Stimulated activated CD8-positive, alpha-beta memory T cell treated with anti-CD3 and anti-CD28 coated beads, Interleukin-7, amount 100 ng/mL, for 1 hour (primary cell): ENCODE data around the gene GRIK1.

Experiments used
- DNase-seq, 2 donors: peaks; one replicate each; pipeline ENCODE4 v3.0.0-alpha.2; 2020; ENCODE audit warnings: low read depth in 2 of 2

GRIK1 gene

DNA sequence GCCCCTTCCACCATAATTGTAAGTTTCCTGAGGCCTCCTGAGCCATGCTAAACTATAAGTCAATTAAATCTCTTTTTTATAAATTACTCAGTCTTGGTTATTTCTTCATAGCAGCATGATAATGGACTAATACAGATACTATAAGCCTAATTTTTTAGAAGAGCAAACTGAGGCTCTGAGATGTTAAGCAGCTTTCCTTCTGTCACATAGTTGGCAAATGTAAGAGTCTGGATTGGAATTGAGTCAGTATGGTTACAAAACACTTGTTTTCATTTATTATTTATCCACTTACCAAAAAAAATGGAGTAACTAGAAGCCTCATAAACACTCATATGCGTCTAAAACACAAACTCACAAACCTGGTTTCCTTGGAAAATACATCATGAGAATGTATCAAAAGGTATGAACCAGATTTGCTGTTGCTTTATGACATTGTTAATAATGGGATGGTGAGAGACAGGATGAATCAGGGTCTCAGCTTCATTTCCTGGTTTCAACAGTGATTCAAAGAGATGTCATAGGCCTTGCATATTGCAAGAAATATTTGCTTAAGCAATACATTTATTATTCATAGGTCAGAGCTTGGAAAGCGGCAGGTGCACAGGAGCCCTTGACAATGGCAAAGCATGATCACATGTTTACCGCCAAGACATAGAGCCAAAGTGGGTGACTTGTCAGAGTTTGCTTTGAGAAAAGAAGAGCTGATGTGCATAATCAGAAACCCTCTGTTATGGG, 221.5 kb downstream of the GRIK1 start:
- DNase-seq, result no peak

DNA sequence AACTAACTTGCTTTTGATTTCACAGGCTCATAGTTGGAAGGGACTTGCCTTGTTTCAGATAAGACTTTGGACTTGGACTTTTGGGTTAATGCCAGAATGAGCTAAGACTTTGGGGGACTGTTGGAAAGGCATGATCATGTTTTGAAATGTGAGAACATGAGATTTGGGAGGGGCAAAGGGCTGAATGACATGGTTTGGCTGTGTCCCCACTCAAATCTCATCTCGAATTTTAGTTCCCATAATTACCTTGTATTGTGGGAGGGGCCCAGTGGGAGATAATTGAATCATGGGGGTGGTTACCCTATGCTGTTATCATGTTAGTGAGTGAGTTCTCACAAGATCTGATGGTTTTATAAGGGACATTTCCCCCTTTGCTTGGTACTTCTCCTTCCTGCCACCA, 222.1 kb downstream of the GRIK1 start:
- DNase-seq, result no peak

DNA sequence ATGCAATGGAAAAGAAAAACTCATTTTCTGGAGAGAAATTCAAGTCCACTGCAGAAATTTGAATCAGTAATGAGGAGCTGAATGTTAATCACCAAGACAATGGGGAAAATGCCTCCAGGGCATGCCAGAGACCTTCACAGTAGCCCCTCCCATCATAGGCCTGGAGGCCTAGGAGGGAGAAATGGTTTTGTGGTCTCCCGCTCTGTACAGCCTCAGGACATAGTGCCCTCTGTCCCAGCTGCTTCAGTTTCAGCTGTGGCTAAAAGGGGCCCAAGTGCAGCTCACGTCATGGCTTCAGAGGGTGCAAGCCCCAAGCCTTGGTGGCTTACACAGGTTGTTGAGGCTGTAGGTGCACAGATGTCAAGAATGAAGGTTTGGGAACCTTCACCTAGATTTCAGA, 223.0 kb downstream of the GRIK1 start:
- no peak for DNase-seq

DNA sequence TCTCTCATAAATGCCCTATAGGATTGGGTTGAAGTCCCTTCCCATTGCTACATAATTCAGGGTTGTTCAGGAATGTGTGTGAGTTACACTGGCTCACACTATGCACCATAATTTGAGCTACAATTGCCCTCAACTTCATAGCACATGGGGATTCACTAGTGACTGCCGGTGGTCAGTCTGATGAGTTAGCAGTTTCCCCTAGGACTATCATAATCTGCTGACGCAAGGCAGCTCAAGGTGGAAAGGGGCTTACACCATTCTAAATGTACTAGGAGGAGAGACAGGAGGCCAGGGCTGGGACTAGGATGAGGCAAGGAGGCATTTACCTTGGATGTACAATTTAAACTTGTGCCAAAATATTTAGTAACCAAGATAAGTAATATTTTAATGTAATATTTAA, 224.7 kb downstream of the GRIK1 start:
- no peak for DNase-seq

DNA sequence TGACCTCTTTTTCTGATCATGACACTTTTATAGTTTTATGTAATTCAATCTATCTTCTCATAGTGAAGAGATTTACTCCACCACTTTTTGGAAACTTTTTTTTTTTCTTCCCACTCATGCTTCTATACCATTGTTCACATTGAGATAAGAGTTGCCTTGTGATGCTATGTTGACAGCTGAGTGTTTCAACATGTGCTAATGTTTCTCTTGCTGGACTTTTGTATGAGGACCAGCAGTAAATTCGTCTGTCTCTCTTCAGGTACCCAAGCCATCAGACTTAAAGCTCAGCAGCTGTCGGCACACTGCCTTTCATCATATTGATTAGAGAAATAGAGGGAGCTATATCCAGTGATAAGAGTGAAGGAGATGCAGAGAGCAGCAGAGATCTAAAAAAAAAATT, 227.0 kb downstream of the GRIK1 start:
- DNase-seq, result no peak

DNA sequence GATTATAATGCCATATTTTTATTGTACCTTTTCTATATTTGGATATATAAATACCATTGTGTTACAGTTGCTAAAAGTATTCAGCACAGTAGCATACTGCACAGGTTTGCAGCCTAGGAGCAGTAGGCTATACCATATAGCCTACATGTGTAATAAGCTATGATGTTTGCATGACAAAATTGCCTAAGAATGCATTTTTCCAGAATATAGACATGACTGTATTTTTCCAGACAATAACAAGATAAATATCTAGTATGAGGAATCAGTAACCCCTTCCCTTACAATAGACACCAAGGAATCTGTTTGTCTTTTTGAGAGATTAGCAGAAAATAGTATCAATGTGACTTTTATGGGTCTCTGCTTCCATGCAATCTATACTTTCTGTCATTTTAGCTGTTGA, 228.6 kb downstream of the GRIK1 start:
- no peak for DNase-seq

DNA sequence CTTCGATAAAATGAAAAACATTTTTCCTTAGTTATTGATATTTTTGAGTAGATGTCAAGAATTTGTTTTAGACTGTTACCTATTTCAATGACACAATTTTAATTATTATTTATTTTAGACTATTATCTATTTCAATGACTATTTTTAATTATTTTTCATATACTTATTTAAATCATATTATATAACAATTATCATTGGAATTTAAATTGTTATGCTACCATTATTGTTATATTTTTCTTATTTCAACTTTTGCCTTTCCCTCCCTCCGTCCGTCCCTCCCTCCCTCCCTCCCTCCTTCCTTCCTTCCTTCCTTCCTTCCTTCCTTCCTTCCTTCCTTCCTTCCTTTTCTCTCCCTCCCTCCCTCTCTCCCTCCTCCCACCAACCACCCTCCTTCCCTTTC, 229.3 kb downstream of the GRIK1 start:
- DNase-seq, result no peak

DNA sequence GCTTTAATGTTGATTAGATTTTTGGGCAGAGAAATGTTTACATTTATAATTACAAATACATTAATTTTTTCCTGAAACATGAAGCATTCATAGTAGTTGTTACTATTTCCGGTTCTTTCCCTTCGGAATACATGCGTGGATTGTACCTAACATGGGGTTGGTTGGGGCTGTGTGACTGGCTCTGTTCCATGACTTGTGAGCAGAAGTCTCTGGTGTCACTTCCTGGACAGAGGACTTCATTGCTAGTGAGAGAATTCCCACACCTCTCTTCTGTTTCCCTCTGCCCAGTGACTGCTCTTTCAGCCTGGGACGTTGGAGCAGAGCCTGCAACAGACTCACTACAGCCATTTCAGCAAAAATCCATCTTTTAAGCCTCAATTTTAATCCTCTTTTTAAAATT, 231.4 kb downstream of the GRIK1 start:
- no peak for DNase-seq

DNA sequence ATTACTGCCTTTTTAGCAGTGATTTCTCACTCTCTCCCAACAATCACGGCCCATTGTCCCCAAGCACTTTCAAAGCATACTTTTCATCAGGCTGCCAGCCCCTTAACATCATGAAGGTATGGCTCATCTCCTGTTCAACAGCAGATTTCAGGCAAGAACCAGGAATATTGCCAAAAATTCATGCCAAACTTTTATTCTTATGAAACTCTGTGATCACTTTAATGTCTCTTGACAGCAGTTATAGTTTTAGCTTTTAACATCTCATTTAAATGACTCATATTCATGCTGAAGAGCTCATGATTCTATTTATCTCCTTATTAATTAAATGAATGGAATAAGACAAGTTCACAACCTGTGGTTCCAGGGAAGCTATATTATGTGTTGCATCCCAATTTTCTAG, 235.1 kb downstream of the GRIK1 start:
- DNase-seq, result no peak

DNA sequence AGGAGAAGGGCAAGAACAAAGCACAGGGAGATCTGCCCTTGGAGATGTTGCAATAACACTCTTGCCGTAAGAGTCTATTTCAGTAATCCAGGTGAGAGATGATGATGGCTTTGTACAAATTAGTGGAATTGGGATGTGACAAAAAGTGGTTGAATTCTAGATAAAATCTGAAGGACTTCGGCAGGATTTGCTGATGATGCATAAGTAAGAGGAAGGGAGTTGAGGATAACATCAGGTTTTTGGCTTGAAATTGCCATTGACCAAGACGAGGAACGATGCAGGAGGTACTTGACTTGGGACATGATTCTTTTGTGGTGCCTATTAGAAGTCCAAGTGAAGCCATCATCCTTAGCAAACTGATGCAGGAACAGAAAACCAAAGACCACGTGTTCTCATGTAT, 238.1 kb downstream of the GRIK1 start:
- no peak for DNase-seq

DNA sequence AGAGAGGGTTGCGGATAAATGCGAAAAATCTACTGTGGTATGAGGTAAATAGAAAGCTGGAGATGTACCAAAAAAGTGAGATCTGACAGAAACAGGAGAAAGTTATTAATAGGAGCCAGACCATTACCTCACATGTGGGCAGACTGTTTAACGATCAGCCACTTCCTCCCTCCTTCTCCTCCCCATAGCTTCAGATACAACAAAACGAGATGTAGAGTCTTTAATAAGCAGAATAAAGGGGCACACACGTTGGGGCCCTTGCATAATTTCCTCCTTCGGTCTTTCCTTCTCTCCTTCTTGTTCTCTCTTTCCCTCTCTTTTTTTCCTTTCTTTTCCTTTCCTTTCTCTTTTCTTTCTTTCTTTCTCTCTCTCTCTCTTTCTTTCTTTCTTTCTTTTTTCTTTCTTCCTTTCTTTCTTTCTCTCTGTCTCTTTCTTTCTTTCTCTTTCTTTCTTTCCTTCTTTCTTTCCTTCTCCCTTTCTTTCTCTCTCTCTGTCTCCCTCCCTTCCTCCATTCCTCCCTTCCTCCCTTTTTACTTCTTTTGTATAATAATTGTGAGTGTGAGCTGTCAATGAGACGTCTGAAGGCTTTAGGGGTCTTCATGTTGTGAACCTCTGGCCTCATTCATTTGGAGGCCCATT, 242.1 kb downstream of the GRIK1 start:
- DNase-seq, result no peak

DNA sequence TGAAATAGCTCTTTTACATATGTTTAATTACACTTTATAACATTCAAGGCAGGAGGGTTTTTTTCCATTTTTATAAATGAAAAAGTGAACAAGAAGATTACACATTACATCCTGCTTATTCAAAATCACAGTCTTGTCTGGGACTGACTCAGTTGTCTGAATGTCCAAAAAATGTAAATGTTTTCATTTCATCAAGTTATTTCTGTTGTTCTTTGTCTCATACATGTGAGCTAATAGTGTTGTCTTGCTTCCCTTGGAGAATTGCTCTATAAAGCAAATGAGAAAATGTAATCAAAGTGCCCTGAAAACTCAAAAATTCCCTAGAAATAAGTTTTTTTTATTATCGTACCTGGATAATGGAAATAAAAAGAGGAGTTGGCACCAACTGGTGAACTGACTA, 242.9 kb downstream of the GRIK1 start:
- DNase-seq, result no peak

DNA sequence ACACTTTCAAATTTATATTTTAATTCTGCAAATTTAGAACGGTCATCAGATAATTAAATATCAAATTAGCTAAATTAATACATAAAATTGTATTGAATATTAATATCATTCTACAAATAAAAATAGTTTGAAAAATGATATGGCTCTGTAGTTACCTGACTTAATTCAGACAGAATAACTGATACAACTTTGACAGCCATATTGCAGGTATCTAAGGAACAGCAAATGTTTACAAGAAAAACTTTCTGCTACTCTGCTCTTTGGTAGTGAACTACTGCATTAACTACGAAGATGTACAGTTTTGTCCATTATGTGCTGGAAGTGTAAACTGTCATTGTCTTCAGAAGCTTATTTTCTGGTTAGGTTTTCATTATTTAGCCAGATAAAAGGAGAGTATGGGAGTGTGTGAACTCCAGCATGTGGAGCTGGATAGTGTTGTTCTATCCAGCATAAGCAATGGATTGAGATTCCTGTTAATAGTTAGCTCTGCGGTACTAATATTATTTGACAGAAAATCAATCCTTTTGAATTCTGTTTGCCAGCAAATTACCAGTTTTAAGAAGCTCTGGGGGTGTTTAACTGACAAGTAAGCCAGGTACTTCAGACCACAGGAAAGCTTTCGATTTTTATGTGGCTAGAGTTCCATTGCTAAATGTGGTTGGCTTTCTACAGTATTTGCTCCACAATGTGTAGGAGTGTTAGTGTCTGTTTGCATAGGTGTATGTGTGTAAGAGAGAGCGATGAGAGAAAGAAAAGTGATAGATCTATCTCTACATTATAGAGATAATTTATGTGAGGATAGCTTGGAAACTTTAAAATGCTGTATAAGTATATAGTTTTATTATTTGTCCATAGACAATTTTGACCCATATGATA, 247.9 kb downstream of the GRIK1 start:
- no peak for DNase-seq

DNA sequence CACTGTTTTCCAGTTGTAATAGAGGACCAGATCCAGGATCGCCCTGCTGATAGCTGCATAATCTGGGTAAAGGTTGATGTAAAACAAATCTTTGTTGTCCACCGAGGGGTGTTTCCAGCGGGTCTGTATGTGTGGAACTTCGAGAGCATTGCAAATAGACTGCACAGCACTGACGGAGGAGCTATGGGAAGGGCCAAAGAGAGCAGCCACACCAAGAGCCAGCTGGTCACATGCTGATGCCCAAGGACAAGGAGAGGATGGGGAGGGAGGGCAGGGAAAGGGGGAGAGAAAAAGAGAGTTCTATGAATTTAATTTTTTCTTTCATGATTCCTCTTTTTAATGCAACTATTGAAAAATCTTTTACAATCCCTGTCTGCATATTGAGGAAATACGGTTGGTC, 250.0 kb downstream of the GRIK1 start:
- DNase-seq, result no peak

DNA sequence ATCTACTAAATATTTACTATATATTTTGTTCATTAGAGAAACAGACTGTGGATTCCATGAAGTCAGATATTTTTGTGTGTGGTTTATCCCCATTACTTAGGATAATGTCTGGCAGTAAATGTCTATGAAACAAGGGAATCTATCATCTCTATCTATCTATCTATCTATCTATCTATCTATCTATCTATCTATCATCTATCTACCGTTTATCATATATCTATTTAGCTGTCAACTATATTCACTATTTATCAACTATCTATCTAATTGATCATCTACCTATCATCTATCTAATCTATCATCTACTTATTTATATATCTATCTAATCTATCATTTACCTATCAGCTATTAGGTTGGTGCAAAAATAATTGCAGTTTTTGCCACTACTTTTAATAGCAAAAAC, 255.7 kb downstream of the GRIK1 start:
- no peak for DNase-seq

DNA sequence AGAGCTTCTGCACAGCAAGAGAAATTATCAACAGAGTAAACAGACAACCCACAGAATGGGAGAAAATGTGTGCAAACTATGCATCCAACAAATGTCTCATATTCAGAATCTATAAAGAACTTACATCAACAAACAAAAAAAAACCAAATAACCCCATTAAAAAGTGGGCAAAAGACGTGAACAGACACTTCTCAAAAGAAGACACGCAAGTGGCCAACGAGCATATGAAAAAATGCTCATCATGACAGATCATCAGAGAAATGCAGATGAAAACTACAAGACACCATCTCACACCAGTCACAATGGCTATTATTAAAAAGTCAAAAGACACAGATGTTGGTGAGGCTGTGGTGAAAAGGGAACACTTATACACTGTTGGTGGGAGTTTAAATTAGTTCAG, 257.0 kb downstream of the GRIK1 start:
- no peak for DNase-seq

DNA sequence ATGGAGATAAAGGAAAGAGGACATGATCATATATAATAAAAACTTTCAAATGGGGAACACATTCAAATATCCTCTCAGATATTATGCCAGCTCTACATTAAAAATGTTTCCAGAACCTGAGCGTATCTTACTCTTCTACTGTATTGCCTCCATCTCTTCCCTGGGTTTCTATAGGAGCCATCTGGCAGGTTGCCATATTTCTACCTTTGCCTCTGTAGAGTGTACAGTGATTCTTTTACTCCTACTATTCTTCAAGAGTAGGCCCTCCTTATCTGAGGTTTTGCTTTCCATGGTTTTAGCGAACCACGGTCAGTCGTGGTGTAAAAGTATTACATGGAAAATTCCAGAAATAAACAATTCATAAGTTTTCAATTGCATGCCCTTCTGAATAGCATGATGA, 259.5 kb downstream of the GRIK1 start:
- no peak for DNase-seq

DNA sequence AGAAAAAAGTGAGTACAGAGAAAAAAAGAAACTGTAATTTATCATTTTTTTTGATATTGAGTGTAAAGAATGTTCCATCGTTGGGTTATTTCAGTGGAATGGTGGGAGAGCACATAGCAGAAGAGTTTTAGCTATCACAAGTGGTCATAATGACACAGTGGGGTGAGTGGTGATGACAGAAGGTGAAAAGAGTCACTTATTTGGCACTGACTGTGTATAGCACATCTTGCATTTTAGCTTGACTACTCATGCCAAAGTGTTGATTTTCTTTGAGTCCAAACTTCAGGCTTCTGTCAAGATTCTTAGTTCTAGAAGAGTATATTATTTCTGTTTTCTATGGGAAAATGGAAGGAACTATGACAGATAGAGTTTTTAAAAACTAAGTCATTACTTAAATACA, 261.2 kb downstream of the GRIK1 start:
- DNase-seq, result no peak

DNA sequence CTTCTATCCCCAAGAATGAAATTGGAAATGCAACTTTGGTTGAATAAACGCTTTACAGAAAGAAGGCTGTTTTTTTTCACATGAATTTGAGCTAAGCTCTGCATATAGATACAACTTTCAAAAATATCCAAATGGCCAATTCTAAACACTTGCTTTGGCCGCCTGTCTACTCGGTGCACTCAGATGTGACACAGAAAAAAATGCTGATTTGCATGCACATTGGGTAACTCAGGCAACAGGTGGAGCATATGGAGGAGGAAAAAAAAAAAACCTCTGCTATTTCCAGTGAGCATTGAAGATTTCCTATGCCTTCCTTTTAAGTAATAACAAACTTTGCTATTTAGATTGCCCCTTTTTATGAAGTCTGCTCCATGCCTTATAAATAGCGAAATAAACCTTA, 262.5 kb downstream of the GRIK1 start:
- DNase-seq, result no peak

DNA sequence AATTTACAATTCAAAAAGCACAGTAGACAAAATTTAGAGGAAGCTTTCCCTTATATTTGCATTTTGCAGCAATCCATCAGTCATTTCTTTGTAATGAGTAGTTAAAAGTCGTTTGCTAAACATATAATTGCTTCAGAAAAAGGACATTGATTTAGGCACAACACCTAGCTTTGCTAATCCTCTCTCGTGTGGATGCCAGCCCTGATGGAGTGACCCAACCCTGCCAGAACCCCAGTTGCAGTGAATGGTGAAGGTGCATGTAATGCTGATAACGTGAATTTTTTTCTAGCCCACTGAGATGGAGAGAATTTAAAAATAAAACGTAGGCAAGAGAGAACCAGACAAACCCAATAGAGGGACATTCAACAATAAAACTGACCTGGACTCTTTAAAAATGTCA, 263.4 kb downstream of the GRIK1 start:
- DNase-seq, result no peak

DNA sequence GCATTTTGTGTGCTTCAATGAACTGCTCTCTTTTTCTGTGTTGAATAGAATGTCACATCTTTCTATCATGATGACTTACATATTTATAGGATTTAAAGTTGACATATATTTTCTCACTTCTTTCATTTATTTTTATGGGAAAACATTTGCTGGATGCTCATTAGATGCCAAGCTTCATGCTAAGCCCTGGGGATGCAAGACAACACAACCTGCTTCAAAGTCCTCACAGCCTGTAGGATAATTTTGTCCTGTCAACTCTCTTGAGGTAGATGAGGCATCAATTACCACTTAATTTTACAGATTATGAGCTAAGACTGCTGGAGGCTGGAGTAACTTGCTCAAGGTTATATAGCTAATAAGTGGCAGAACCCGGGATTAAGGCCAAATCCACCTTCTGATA, 264.3 kb downstream of the GRIK1 start:
- no peak for DNase-seq

DNA sequence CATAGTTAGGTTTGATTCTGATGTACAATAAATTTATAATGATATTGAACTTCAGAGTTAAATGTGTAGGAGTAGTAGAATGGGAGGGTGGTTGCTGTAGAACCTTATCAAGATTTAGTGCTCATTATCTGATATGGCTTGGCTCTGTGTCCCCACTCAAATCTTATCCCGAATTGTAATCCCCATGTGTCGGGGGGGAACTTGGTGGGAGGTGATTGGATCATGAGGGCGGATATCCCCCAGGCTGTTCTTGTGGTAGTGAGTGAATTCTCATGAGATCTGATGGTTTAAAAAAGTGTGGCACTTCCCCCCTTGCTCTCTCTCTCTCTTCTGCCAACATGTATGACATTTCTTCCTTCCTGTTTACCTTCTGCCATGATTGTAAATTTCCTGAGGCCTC, 265.5 kb downstream of the GRIK1 start:
- DNase-seq, result no peak

DNA sequence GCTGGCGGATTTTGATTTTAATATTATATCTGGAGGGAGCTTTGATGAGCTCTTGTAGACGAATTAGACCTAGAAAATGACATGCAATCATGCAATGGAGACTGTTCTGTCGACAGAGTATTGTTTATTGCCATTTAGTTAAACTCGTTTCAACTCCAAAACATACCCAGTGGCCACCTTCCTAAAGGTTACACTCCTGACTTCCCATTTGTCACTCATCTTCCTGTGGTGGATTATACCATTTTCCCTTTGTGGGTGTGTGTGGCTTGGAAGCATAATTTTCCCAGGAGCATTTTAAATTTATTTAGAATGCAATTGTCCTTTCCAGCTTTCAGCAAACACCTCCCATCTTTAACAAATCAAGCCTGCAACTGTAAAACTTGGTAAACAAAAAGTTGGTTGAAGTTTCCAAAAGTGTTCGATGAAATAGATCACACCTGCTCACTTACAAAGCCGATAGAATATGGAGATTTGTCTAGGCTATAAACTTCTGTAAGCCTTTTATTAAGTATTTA, 266.6 kb downstream of the GRIK1 start:
- DNase-seq, result no peak
